ENCODE data around the gene NEU2.

- TF ChIP-seq EZH2 (IDR thresholded peaks at IDR 0.05; ENCODE audit: borderline replicate concordance, low read length) = no peak
- TF ChIP-seq CTCF (IDR thresholded peaks at IDR 0.05; ENCODE audit: low read length) = no peak
Measured at GRCh38 chr2:233037078-233037477, 4.6 kb downstream of the NEU2 start.
